ENCODE data around the gene TUBB4B. TPM values are rescaled to one million over a fixed set of nuclear protein-coding genes. Genes with fewer than 3 reads are reported as not detected.

The TUBB4B gene
- total RNA-seq, 2 donors from 2014 or later: 328 to 415 TPM

GRCh38 chr9:137250329-137251193 lies 9.5 kb downstream of the TUBB4B start:
- Mint-ChIP-seq H3K36me3 (ENCODE audit: low read depth) (no peaks in the 10 kb centered on the region), H3K4me1 (peaks cover 21% of the 10 kb centered on the region), H3K27ac (no peak overlapping the region), H3K4me3 (no peak overlapping the region), H3K9me3 (no peaks in the 10 kb centered on the region), H3K27me3 (ENCODE audit: insufficient read depth) (peaks cover 4% of the 10 kb centered on the region)
- no peak for DNase-seq
- TF ChIP-seq CTCF (conservative IDR thresholded peaks at IDR 0.05): no peak
- 88 to 90% methylated on average over 11 to 17 of the region's 18 CpGs for WGBS, 2 experiments (ENCODE audit: insufficient coverage in 1 of 2, insufficient read length in 1 of 2)
- H3K4me1 ChIP-seq (ENCODE audit: control insufficient read depth, insufficient read depth, low read length): peaks cover 8% of the 10 kb centered on the region
- H3K36me3 ChIP-seq (ENCODE audit: control insufficient read depth, insufficient read depth, low read length): no peaks in the 10 kb centered on the region
- no peak overlapping the region for H3K9ac ChIP-seq (ENCODE audit: extremely low read depth, low read length, poor library complexity, severe bottlenecking)
- H3K27ac ChIP-seq (ENCODE audit: low read depth, low read length): no peak overlapping the region
- H3K9me3 ChIP-seq (ENCODE audit: control insufficient read depth, low read length): no peaks in the 10 kb centered on the region
- H3K27me3 ChIP-seq (ENCODE audit: control insufficient read depth, insufficient read depth, low read length, poor library complexity, severe bottlenecking): no peaks in the 10 kb centered on the region
- H3K4me3 ChIP-seq (ENCODE audit: low read length): no peak overlapping the region

DNA sequence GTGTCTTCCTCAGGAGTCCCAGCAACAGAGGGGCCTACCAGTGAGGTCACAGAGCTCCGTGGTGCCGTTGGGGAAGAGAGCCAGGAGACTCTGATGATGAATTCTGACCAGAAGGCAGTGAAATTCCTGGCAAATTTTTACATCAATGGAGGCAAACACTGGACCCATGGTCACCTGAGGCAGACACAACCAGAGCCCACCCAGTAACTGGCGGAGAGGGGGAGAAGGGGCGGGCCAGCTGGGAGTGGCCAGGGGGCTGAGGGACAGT lies 10.0 kb downstream of the TUBB4B start, which contains the start of gene STPG3:
TSS of gene STPG3 (plus strand) at position 93 of the 268 bp plus-strand sequence. CDS start at position 94, 1 bp downstream.
- no peak within 1 kb of the TSS for H3K9ac ChIP-seq (ENCODE audit: extremely low read depth, low read length, poor library complexity, severe bottlenecking)
- H3K36me3 ChIP-seq (ENCODE audit: control insufficient read depth, insufficient read depth, low read length): no peaks in the 10 kb centered on the region
- Mint-ChIP-seq H3K36me3 (ENCODE audit: low read depth) (no peaks in the 10 kb centered on the region), H3K4me1 (peaks cover 20% of the 10 kb centered on the region), H3K9me3 (no peaks in the 10 kb centered on the region), H3K27ac (no peak within 1 kb of the TSS), H3K4me3 (no peak within 1 kb of the TSS), H3K27me3 (ENCODE audit: insufficient read depth) (peaks cover 4% of the 10 kb centered on the region)
- no peaks in the 10 kb centered on the region for H3K9me3 ChIP-seq (ENCODE audit: control insufficient read depth, low read length)
- 73 to 88% methylated on average over 3 to 4 of the region's 4 CpGs for WGBS, 2 experiments (ENCODE audit: insufficient coverage in 1 of 2, insufficient read length in 1 of 2)
- H3K27ac ChIP-seq (ENCODE audit: low read depth, low read length): no peak within 1 kb of the TSS
- no peak for DNase-seq
- no peaks in the 10 kb centered on the region for H3K27me3 ChIP-seq (ENCODE audit: control insufficient read depth, insufficient read depth, low read length, poor library complexity, severe bottlenecking)
- TF ChIP-seq CTCF (conservative IDR thresholded peaks at IDR 0.05): no peak
- no peak within 1 kb of the TSS for H3K4me3 ChIP-seq (ENCODE audit: low read length)
- H3K4me1 ChIP-seq (ENCODE audit: control insufficient read depth, insufficient read depth, low read length): peaks cover 9% of the 10 kb centered on the region

GRCh38 chr9:137251490-137252268 lies 10.6 kb downstream of the TUBB4B start:
- peaks cover 15% of the 10 kb centered on the region for H3K4me1 ChIP-seq (ENCODE audit: control insufficient read depth, insufficient read depth, low read length)
- no peak overlapping the region for H3K9ac ChIP-seq (ENCODE audit: extremely low read depth, low read length, poor library complexity, severe bottlenecking)
- Mint-ChIP-seq H3K27me3 (ENCODE audit: insufficient read depth) (peaks cover 4% of the 10 kb centered on the region), H3K4me3 (no peak overlapping the region), H3K4me1 (peaks cover 20% of the 10 kb centered on the region), H3K27ac (no peak overlapping the region), H3K36me3 (ENCODE audit: low read depth) (peaks cover 1% of the 10 kb centered on the region), H3K9me3 (no peaks in the 10 kb centered on the region)
- no peaks in the 10 kb centered on the region for H3K9me3 ChIP-seq (ENCODE audit: control insufficient read depth, low read length)
- H3K36me3 ChIP-seq (ENCODE audit: control insufficient read depth, insufficient read depth, low read length): peaks cover 5% of the 10 kb centered on the region
- H3K27me3 ChIP-seq (ENCODE audit: control insufficient read depth, insufficient read depth, low read length, poor library complexity, severe bottlenecking): no peaks in the 10 kb centered on the region
- H3K4me3 ChIP-seq (ENCODE audit: low read length): no peak overlapping the region
- no peak overlapping the region for H3K27ac ChIP-seq (ENCODE audit: low read depth, low read length)
- WGBS, 2 experiments (ENCODE audit: insufficient coverage in 1 of 2, insufficient read length in 1 of 2): 88 to 93% methylated on average over 10 to 22 of the region's 22 CpGs
- DNase-seq: no peak
- TF ChIP-seq CTCF (conservative IDR thresholded peaks at IDR 0.05): no peak

Measured in endodermal cell (in vitro differentiated cells).